ENCODE results near the gene TREM2.

Gene TREM2

GRCh38 chr6:41182069-41183034, 19.4 kb upstream of the TREM2 start:
- DNase-seq, result peak; percentile 94

- no peak for DNase-seq
Measured at GRCh38 chr6:41181566-41181965, 18.6 kb upstream of the TREM2 start.

- no peak for DNase-seq
Measured at GRCh38 chr6:41179163-41179562, 16.2 kb upstream of the TREM2 start.

- DNase-seq, result no peak
Measured at GRCh38 chr6:41177695-41178094, 14.8 kb upstream of the TREM2 start.

- no peak for DNase-seq
Measured at GRCh38 chr6:41177287-41177686, 14.4 kb upstream of the TREM2 start.

- DNase-seq, result no peak
Measured at GRCh38 chr6:41176189-41176588, 13.3 kb upstream of the TREM2 start.

GRCh38 chr6:41175084-41175483, 12.2 kb upstream of the TREM2 start:
- no peak for DNase-seq

- DNase-seq, result no peak
Measured at GRCh38 chr6:41174610-41175009, 11.7 kb upstream of the TREM2 start.

- no peak for DNase-seq
Measured at GRCh38 chr6:41171908-41172307, 9.0 kb upstream of the TREM2 start.

- no peak for DNase-seq
Measured at GRCh38 chr6:41170547-41171160, 7.7 kb upstream of the TREM2 start.

- DNase-seq, result no peak
Measured at GRCh38 chr6:41167173-41167963, 4.5 kb upstream of the TREM2 start.

GRCh38 chr6:41164551-41165120, 1.7 kb upstream of the TREM2 start:
- no peak for DNase-seq

- no peak for DNase-seq
Measured at GRCh38 chr6:41163419-41163717, 452 bp upstream of the TREM2 start.

- no peak for DNase-seq
Measured at GRCh38 chr6:41161851-41162552, 914 bp downstream of the TREM2 start.

- DNase-seq, result no peak
Measured at GRCh38 chr6:41161380-41161779, 1.5 kb downstream of the TREM2 start.

- DNase-seq, result no peak
Measured at GRCh38 chr6:41160933-41161332, 2.0 kb downstream of the TREM2 start.

- DNase-seq, result no peak
Measured at GRCh38 chr6:41159415-41160082, 3.4 kb downstream of the TREM2 start.

- peak; percentile 16 for DNase-seq
Measured at GRCh38 chr6:41157323-41157722, 5.6 kb downstream of the TREM2 start.

- no peak for DNase-seq
Measured at GRCh38 chr6:41156771-41157170, 6.1 kb downstream of the TREM2 start.

GRCh38 chr6:41156001-41156400, 6.9 kb downstream of the TREM2 start:
- DNase-seq, result no peak

GRCh38 chr6:41155132-41155805, 7.6 kb downstream of the TREM2 start:
- no peak for DNase-seq

Data from GF-D8 (cell line).